DOHH2 (cell line): Measurements from ENCODE around the gene ANKRD33B.
A peak's percentile ranks its signal among the peaks of the same experiment; 100 is the strongest.

Source experiments
- H3F3A ChIP-seq: fragments of 200-600 bp; sonication (generic), shearing (Covaris generic); 2 replicates; pipeline ENCODE4 v1.6.0; 2016; ENCODE audit warnings: antibody characterized with exemption, mild to moderate bottlenecking; ENCODE audit not compliant: control insufficient read depth, insufficient read depth
- H3K27ac ChIP-seq: fragments of 200-600 bp; sonication (generic); 2 replicates; pipeline ENCODE4 v1.5.1; 2014; ENCODE audit warnings: low read depth, mild to moderate bottlenecking, low read length, moderate library complexity
- H3K27me3 ChIP-seq: fragments of 200-600 bp; sonication (generic); 2 replicates; pipeline ENCODE4 v1.6.1; 2014; ENCODE audit warnings: mild to moderate bottlenecking, low read length, mixed read lengths; ENCODE audit not compliant: control insufficient read depth
- H3K36me3 ChIP-seq: fragments of 200-600 bp; sonication (generic); 2 replicates; pipeline ENCODE4 v1.6.1; 2014; ENCODE audit warnings: mild to moderate bottlenecking, low read length, moderate library complexity, mixed read lengths; ENCODE audit not compliant: control insufficient read depth
- H3K4me1 ChIP-seq: fragments of 200-600 bp; sonication (generic); 2 replicates; pipeline ENCODE4 v1.6.1; 2014; ENCODE audit warnings: mild to moderate bottlenecking, low read length, mixed read lengths; ENCODE audit not compliant: control insufficient read depth
- H3K4me2 ChIP-seq: fragments of 200-600 bp; sonication (generic); 2 replicates; pipeline ENCODE4 v1.6.0; 2014; ENCODE audit warnings: mild to moderate bottlenecking, low read length, moderate library complexity
- H3K4me3 ChIP-seq: fragments of 200-600 bp; sonication (generic); 2 replicates; pipeline ENCODE4 v1.5.1; 2014; ENCODE audit warnings: mild to moderate bottlenecking, low read length, mixed read lengths
- H3K79me2 ChIP-seq: fragments of 200-600 bp; sonication (generic); 2 replicates; pipeline ENCODE4 v1.6.1; 2014; ENCODE audit warnings: mild to moderate bottlenecking, low read length, mixed read lengths; ENCODE audit not compliant: control insufficient read depth
- H3K9me2 ChIP-seq: fragments of 200-600 bp; sonication (generic); replicated peaks from 2 replicates; pipeline ENCODE4 v1.6.1; 2014; ENCODE audit warnings: mild to moderate bottlenecking, low read length, mixed read lengths; ENCODE audit not compliant: control insufficient read depth
- H3K9me3 ChIP-seq: fragments of 200-600 bp; sonication (generic); 2 replicates; pipeline ENCODE4 v1.6.1; 2014; ENCODE audit warnings: antibody characterized with exemption, low read length, mixed read lengths; ENCODE audit not compliant: control insufficient read depth, insufficient read depth
- H4K20me1 ChIP-seq: fragments of 200-600 bp; sonication (generic); 2 replicates; pipeline ENCODE4 v1.6.0; 2014; ENCODE audit warnings: low read depth, mild to moderate bottlenecking, antibody characterized with exemption, low read length, moderate library complexity; ENCODE audit not compliant: control insufficient read depth, insufficient read depth
- CTCF ChIP-seq: fragments of 200-600 bp; sonication (generic); IDR thresholded peaks from one replicate; pipeline ENCODE4 v1.5.1; 2014; ENCODE audit warnings: antibody characterized with exemption, mild to moderate bottlenecking, low read depth, low read length; ENCODE audit not compliant: poor library complexity, severe bottlenecking
- EZH2phosphoT487 ChIP-seq: fragments of 200-600 bp; sonication (generic); IDR thresholded peaks from 2 replicates; pipeline ENCODE4 v1.6.1; 2017; ENCODE audit warnings: borderline replicate concordance, mild to moderate bottlenecking, antibody characterized with exemption, low read length, moderate library complexity, mixed read lengths

The ANKRD33B gene

DNA sequence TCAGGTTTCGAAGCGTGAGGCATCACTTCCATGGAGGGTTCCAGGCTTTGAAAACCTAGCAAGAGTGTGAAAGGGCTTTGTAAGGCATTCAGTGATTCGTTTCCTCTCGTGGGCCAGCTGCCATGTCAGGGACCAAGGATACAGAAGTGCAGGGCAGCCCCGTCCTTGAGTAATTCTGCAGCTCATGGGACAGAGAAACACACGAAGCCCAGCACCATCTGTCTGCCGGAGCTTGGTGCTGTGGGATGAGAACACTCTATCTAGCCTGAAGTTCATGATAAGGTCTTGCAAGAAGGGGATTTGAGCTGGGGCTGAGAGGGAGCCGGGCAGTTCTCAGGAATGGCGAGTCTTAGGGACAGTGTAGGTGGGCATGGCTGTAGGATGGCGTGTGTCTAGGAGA lies 55.8 kb downstream of the ANKRD33B start:
- H3K4me3 ChIP-seq: no peak overlapping the region
- H3K4me2 ChIP-seq: no peak overlapping the region
- H3K79me2 ChIP-seq: no peaks in the 10 kb centered on the region
- TF ChIP-seq EZH2phosphoT487 (no peak), CTCF (no peak)
- no peaks in the 10 kb centered on the region for H3K9me2 ChIP-seq
- H3K4me1 ChIP-seq: peaks cover 16% of the 10 kb centered on the region
- H3K36me3 ChIP-seq: no peaks in the 10 kb centered on the region
- H4K20me1 ChIP-seq: no peaks in the 10 kb centered on the region
- no peaks in the 10 kb centered on the region for H3K27me3 ChIP-seq
- no peaks in the 10 kb centered on the region for H3F3A ChIP-seq
- no peaks in the 10 kb centered on the region for H3K9me3 ChIP-seq
- no peak overlapping the region for H3K27ac ChIP-seq

GRCh38 chr5:10620346-10620745 lies 56.5 kb downstream of the ANKRD33B start:
- no peaks in the 10 kb centered on the region for H3K79me2 ChIP-seq

GRCh38 chr5:10621832-10622231 lies 58.0 kb downstream of the ANKRD33B start:
- no peak for TF ChIP-seq EZH2phosphoT487
- H3F3A ChIP-seq: no peaks in the 10 kb centered on the region
- H4K20me1 ChIP-seq: no peaks in the 10 kb centered on the region
- peak overlapping the region; percentile 5; the same call in 1 of the 2 replicates for H3K4me2 ChIP-seq
- H3K9me3 ChIP-seq: no peaks in the 10 kb centered on the region
- H3K9me2 ChIP-seq: no peaks in the 10 kb centered on the region
- H3K4me1 ChIP-seq: peaks cover 21% of the 10 kb centered on the region
- H3K36me3 ChIP-seq: no peaks in the 10 kb centered on the region
- no peaks in the 10 kb centered on the region for H3K79me2 ChIP-seq
- no peak overlapping the region for H3K27ac ChIP-seq
- H3K4me3 ChIP-seq: no peak overlapping the region
- H3K27me3 ChIP-seq: no peaks in the 10 kb centered on the region

More at GRCh38 chr5:10620346-10620745, 56.5 kb downstream of the ANKRD33B start:
- H3K9me3 ChIP-seq: no peaks in the 10 kb centered on the region
- peaks cover 12% of the 10 kb centered on the region for H3K4me1 ChIP-seq
- no peaks in the 10 kb centered on the region for H3K9me2 ChIP-seq
- no peak overlapping the region for H3K27ac ChIP-seq
- H3K36me3 ChIP-seq: no peaks in the 10 kb centered on the region
- TF ChIP-seq EZH2phosphoT487: no peak
- TF ChIP-seq CTCF: no peak
- no peaks in the 10 kb centered on the region for H3F3A ChIP-seq
- no peaks in the 10 kb centered on the region for H4K20me1 ChIP-seq
- H3K4me2 ChIP-seq: no peak overlapping the region
- no peak overlapping the region for H3K4me3 ChIP-seq
- no peaks in the 10 kb centered on the region for H3K27me3 ChIP-seq

- Histone ChIP-seq H3K4me2 (no peak overlapping the region), H3K4me3 (no peak overlapping the region), H3F3A (no peaks in the 10 kb centered on the region), H3K4me1 (peaks cover 30% of the 10 kb centered on the region), H3K27ac (no peak overlapping the region), H3K9me2 (no peaks in the 10 kb centered on the region), H3K27me3 (no peaks in the 10 kb centered on the region), H3K36me3 (no peaks in the 10 kb centered on the region), H3K9me3 (no peaks in the 10 kb centered on the region), H3K79me2 (no peaks in the 10 kb centered on the region), H4K20me1 (no peaks in the 10 kb centered on the region)
- TF ChIP-seq CTCF (no peak), EZH2phosphoT487 (no peak)
Observed at GRCh38 chr5:10622810-10623209, 58.9 kb downstream of the ANKRD33B start.
